GM12873 (cell line): ENCODE data around the gene PLCB1.

Experiments used
- CTCF ChIP-seq: IDR thresholded peaks from 2 replicates; pipeline ENCODE4 v1.5.1; 2012; ENCODE audit warnings: low read depth, mild to moderate bottlenecking, moderate library complexity, low read length, control low read depth; ENCODE audit not compliant: insufficient read depth; ENCODE audit errors: missing control alignments

PLCB1 gene

GRCh38 chr20:8364734-8365078 lies 232.6 kb downstream of the PLCB1 start:
- TF ChIP-seq CTCF: no peak

GRCh38 chr20:8365634-8366033 lies 233.6 kb downstream of the PLCB1 start:
- no peak for TF ChIP-seq CTCF

- no peak for TF ChIP-seq CTCF
Measured at GRCh38 chr20:8366303-8366923, 234.3 kb downstream of the PLCB1 start.

- no peak for TF ChIP-seq CTCF
Measured at GRCh38 chr20:8367689-8368088, 235.6 kb downstream of the PLCB1 start.

- TF ChIP-seq CTCF: no peak
Measured at GRCh38 chr20:8368670-8369069, 236.6 kb downstream of the PLCB1 start.

- TF ChIP-seq CTCF: no peak
Measured at GRCh38 chr20:8369311-8369710, 237.2 kb downstream of the PLCB1 start.

GRCh38 chr20:8370774-8371173 lies 238.7 kb downstream of the PLCB1 start:
- no peak for TF ChIP-seq CTCF
